ENCODE results near the gene IZUMO1. TPM values are rescaled to one million over a fixed set of nuclear protein-coding genes. Genes with fewer than 3 reads are reported as not detected.
"Not testable (repeated sequence)": the region's sequence is repeated elsewhere in the genome, so short reads cannot be mapped to it uniquely, and the experiment has no call there.

Gene IZUMO1
- not detected for total RNA-seq

- peak; percentile 68 for DNase-seq (ENCODE audit: low spot score)
- ATAC-seq = peak; percentile 80
Observed at GRCh38 chr19:48746738-48747575, at the start of gene IZUMO1. TSS of gene IZUMO1 (minus strand) at chr19:48746909. CDS start at chr19:48745859, 1,050 bp downstream.

GRCh38 chr19:48795685-48796070, 49.0 kb upstream of the IZUMO1 start:
- peak; percentile 78 for ATAC-seq
- peak; percentile 76 for DNase-seq (ENCODE audit: low spot score)

DNA sequence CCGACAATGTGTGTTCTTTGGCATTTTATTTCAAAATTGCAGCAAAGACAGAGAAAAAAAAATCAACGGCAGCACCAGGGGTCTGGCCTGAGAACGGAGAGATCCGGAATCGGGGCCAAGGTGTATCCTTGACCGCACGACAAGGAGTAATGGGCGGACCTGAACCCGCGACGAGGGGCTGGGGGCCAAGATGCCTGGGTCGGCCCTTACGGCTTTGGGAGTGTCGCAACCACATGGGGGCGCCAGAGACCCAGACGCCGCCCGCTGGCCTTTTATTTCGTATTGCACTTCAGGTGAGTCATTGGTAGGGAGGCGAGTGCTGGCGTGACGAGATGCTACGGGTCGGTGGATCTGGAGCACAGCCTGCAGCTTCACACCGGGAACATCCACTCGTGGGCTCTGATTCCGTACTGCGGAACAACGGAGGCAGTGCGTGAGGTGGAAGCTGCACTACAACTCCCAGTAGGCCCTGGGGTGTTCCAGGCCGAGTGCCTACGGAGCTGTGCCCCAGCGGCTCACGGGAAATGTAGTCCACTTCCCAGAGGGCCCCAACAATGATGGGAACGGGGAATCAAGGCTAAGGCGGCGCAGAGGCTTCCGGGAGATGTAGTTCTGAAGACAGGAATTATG, 48.5 kb upstream of the IZUMO1 start:
- ATAC-seq = peak; percentile 96
- peak; percentile 93 for DNase-seq (ENCODE audit: low spot score)

- no peak for ATAC-seq
Observed at GRCh38 chr19:48794291-48794690, 47.6 kb upstream of the IZUMO1 start.

GRCh38 chr19:48793271-48793670, 46.6 kb upstream of the IZUMO1 start:
- ATAC-seq = no peak

More at GRCh38 chr19:48794291-48794690, 47.6 kb upstream of the IZUMO1 start:
- no peak for DNase-seq (ENCODE audit: low spot score)

GRCh38 chr19:48787331-48787730, 40.6 kb upstream of the IZUMO1 start:
- not testable (repeated sequence) for DNase-seq (ENCODE audit: low spot score); ATAC-seq

More at GRCh38 chr19:48793271-48793670, 46.6 kb upstream of the IZUMO1 start:
- DNase-seq (ENCODE audit: low spot score) = no peak

GRCh38 chr19:48786422-48786821, 39.7 kb upstream of the IZUMO1 start:
- not testable (repeated sequence) for ATAC-seq; DNase-seq (ENCODE audit: low spot score)

GRCh38 chr19:48784527-48784926, 37.8 kb upstream of the IZUMO1 start:
- no peak for DNase-seq (ENCODE audit: low spot score)
- ATAC-seq = peak; percentile 71

DNA sequence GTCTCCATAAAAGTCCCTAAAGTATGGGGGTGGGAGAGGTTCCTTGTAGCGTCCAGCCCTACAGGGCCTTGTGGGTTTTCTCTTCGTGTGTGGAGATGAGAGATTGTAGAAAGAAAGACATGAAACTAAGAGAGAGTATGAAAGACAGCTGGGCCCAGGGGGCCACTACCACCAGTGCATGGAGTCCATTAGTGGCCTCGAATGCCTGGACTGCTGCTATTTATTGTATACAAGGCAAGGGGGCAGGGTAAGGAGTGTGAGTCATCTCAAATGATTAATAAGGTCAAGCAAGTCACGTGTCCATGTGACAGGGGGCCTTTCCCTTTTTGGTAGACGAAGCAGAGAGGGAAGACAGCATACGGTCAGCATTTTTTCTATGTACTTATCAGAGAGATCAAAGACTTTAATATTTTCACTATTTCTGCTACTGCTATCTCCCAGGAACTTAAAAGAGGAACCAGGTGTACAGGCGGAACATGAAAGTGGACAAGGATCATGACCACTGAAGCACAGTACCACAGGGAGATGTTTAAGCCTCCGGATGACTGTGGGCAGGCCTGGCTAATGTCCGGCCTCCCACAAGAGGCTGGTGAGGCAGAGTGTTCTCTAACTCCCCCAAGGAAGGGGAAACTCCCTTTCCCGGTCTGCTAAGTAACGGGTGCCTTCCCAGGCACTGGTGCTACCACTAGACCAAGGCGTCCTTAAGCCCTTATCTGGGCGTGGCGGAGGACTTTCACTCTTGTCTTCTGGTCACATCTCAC, 34.1 kb upstream of the IZUMO1 start:
- ATAC-seq = no peak
- DNase-seq (ENCODE audit: low spot score) = no peak

DNA sequence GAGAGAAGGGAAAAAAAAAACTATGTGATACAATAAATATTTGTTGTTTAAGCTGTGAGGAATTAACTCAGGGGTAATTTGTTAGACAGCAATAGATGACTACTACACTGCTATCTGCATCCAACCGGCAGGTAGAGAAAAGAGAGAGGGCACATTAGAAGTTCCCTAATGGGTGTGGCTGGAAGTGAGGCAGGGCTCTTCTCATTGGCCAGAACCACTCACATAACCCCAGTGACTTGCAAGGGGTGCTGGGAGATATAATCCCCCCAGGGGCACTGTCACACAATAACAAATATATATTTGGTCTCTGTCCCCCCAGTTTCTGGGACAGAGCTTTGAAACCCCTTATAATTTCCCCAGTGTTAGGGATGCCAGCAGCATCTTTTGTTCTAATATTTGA, 32.9 kb upstream of the IZUMO1 start:
- no peak for DNase-seq (ENCODE audit: low spot score)
- ATAC-seq = no peak

DNA sequence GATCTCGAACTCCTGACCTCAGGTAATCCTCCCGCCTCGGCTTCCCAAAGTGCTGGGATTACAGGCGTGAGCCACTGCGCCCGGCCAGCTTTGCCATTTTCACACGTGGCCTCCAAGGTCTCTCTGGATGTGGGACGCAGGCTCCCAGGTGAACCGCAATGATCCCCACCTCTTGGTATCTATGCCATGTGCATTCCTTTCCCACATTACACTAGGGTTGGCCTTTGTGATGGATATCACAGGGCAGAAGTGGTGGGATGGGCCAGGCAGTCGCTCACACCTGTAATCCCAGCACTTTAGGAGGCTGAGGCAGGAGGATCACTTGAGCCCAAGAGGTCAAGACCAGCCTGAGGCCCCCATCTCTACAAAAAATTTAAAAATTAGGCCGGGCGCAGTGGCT, 31.0 kb upstream of the IZUMO1 start:
- no peak for ATAC-seq
- DNase-seq (ENCODE audit: low spot score) = no peak

DNA sequence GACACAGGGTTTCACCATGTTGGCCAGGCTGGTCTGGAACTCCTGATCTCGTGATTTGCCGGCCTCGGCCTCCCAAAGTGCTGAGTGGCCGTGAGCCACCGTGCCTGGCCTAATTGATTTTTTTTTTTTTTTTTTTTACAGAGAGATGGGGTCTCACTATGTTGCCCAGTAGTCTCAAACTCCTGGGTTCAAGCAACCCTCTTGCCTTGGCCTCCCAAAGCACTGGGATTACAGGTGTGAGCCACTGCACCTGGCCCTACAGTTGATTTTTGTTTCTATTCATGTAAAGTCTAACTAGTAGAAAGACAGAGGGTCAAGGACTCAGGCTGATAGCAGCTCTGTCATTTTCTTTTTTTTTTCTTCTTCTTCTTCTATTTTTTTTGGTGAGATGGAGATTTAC, 30.4 kb upstream of the IZUMO1 start:
- ATAC-seq = no peak
- no peak for DNase-seq (ENCODE audit: low spot score)

DNA sequence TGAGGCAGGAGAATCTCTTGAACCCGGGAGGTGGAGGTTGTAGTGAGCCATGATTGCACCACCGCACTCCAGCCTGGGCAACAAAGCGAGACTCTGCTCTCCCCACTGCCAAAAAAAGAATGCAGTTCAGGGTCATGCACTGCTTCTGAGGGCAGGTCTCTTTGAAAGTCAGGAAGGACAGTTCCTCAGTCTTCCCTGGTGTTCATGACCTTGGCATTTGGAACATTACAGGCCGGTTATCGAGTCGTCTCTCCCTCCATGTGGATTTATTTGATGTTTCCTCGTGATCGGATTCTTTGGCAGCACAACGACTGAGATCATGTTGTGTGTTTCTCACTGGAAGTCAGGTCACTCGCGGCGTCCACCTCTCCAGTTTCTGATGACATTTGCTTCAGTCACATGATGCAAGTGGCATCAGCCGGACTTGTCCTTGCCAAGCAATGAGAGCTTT, 25.8 kb upstream of the IZUMO1 start:
- DNase-seq (ENCODE audit: low spot score) (peak; percentile 94), ATAC-seq (peak; percentile 74)

DNA sequence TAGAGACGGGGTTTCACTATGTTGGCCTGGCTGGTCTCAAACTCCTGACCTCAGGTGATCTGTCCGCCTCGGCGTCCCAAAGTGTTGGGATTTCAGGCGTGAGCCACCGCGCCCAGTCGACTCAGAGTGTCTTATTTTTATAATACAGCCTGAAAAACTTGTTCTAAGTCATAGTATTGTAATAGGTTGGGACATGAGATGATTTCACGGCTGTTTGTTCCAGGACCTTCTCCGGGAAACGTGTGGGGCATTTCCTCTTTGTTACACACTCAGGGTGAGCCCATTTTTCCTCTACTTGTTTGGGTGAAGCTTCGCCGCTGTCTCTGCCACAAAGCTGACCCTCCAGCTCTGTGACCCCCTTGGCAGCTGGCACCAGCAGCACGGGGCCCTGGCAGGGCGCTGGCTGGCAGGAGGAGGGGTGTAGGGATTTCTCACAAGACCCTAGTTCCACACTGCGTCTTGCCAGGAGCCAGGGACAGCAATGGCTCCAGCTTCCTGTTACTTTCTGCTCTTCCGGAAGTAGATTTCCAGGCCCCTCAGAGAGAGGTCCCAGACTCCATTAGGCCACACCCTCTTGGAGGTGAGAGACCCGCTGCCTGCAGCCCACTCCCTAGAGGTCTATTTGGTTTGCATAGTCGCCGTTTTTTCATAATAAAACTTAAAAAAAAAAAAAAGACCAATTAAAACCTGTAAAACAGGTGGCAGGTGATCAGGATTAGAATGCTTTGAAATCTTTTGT, 24.2 kb upstream of the IZUMO1 start:
- ATAC-seq (no peak), DNase-seq (ENCODE audit: low spot score) (no peak)

- ATAC-seq = no peak
- DNase-seq (ENCODE audit: low spot score) = no peak
Observed at GRCh38 chr19:48770266-48770665, 23.6 kb upstream of the IZUMO1 start.

GRCh38 chr19:48768994-48769713, 22.4 kb upstream of the IZUMO1 start:
- no peak for DNase-seq (ENCODE audit: low spot score)
- peak; percentile 28 for ATAC-seq

GRCh38 chr19:48768171-48768753, 21.6 kb upstream of the IZUMO1 start:
- not testable (repeated sequence) for DNase-seq (ENCODE audit: low spot score)
- peak; percentile 41 for ATAC-seq

DNA sequence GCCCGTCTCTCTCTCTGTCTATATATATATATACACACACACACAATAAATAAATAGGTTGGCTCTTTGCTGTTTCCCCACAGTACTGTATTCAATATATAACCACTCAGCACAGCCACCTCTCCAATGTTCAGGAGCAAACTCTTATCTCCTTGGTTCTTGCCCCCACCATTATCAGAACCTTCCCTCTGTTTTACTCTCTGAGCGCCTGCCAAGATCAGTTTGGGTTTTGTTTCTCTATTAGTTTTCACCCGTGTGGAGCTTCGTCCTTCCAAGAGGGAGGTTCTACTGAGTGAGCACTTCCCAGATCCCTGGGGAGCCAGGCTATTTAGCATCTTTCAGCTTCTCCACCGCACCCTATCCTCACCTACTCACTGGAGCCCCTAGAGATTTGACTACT, 19.1 kb upstream of the IZUMO1 start:
- peak; percentile 51 for ATAC-seq

DNA sequence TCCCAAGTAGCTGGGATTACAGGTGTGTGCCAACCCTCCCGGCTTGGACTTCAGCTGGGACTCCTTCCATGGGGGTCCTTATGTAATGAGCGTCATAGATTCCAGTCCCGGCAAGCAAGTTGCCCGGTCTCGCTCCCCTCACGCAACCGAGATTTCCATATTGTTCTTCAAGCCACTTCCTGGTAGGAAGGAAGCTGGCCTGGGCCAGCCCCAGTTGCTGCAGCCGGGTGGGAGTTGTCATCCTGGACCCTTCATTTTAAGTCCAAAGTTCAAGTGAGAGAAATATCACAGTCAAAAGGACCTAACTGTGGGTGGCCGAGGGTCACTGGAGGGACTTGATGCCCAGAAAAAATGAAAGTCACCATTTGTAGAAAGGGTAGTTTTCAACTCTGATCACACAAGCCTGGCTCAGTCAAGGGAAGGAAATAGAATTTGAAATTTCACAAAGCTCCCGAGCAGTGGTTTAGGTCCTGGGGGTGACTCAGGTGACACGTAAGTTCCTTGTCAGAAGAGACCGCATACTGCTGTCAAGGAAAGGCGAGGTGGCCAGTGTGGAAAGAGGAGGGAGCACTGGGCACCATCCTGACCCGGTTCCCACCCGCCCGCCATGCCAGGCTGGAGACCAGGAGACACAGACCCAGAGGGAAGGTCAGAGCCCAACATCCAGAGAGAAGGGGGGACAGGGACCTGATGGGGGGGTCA, 13.9 kb upstream of the IZUMO1 start:
- DNase-seq (ENCODE audit: low spot score) = no peak
- ATAC-seq = no peak

More for the DNA sequence above, 19.1 kb upstream of the IZUMO1 start:
- DNase-seq (ENCODE audit: low spot score) = not testable (repeated sequence)
